Subcutaneous adipose tissue (tissue), 4 donors: ENCODE measurements around the gene FMR1. TPM values are rescaled to one million over a fixed set of nuclear protein-coding genes. Genes with fewer than 3 reads are reported as not detected.

Experiments
- CTCF ChIP-seq: fragments of 450-650 bp; IDR thresholded peaks from one replicate; pipeline ENCODE4 v1.5.1; 2016; ENCODE audit warnings: low read depth, mild to moderate bottlenecking, control low read depth, antibody characterized with exemption, moderate library complexity
- total RNA-seq, 4 donors: library from RNA; depleted of rRNA; stranded (reverse); fragments of >200 nt; gene quantifications; one replicate each; pipeline ENCODE4 v1.1.0, GENCODE V29; 2016

Gene FMR1
- total RNA-seq, 4 donors from 2014 or later, result 30.3 to 51.7 (median 37.9) TPM

- TF ChIP-seq CTCF, result no peak
These were observed 18.0 kb upstream of the FMR1 start for GRCh38 chrX:147893741-147894140.

- no peak for TF ChIP-seq CTCF
These were observed 17.3 kb upstream of the FMR1 start for GRCh38 chrX:147894366-147894963.

GRCh38 chrX:147897117-147897516 is 14.6 kb upstream of the FMR1 start:
- TF ChIP-seq CTCF, result no peak

GRCh38 chrX:147898951-147899350 is 12.8 kb upstream of the FMR1 start:
- no peak for TF ChIP-seq CTCF

- no peak for TF ChIP-seq CTCF
These were observed 12.2 kb upstream of the FMR1 start for GRCh38 chrX:147899379-147900114.

GRCh38 chrX:147900349-147900748 is 11.4 kb upstream of the FMR1 start:
- TF ChIP-seq CTCF, result no peak

GRCh38 chrX:147901461-147902126 is 10.1 kb upstream of the FMR1 start:
- no peak for TF ChIP-seq CTCF
